Colonic mucosa (tissue), 4 donors: Measurements from ENCODE around the gene TAC3. TPM values are rescaled to one million over a fixed set of nuclear protein-coding genes. Genes with fewer than 3 reads are reported as not detected.

Source experiments
- DNase-seq: peaks from one replicate; pipeline ENCODE4 v3.0.0-alpha.2; 2020
- H3K27ac ChIP-seq: fragments of 200-600 bp; one replicate; pipeline ENCODE4 v1.8.0; 2021
- H3K27me3 ChIP-seq: fragments of 200-600 bp; one replicate; pipeline ENCODE4 v1.8.0; 2021
- H3K36me3 ChIP-seq: fragments of 200-600 bp; one replicate; pipeline ENCODE4 v1.8.0; 2021
- H3K4me1 ChIP-seq: fragments of 200-600 bp; one replicate; pipeline ENCODE4 v1.8.0; 2021; ENCODE audit warnings: mild to moderate bottlenecking
- H3K4me3 ChIP-seq: fragments of 200-600 bp; one replicate; pipeline ENCODE4 v1.8.0; 2021
- H3K9ac ChIP-seq, 2 donors: one replicate each; pipeline ENCODE4 v1.7.0; 2013; ENCODE audit warnings: control low read depth in 2 of 2, low read depth in 2 of 2, low read length in 2 of 2
- H3K9me3 ChIP-seq: fragments of 200-600 bp; one replicate; pipeline ENCODE4 v1.8.0; 2021
- intact Hi-C: fragments of 100-400 bp; cut with DNase I; formaldehyde crosslinking; loops from one replicate; pipeline ENCODE4 v1.14.1; 2022
- total RNA-seq, 2 donors: library from RNA; stranded (reverse); fragmentation: NEBNext Ultra II Directional in 1 of 2; extraction: Animal tissue kit (Norgen Biotek cat#: 25700) in 1 of 2; gene quantifications; one replicate each; pipeline ENCODE4 v1.2.1, GENCODE V29; 2021
- TF ChIP-seq, protein P1 (sequence below): fragments of 200-600 bp; IDR thresholded peaks from one replicate; pipeline ENCODE4 v1.8.0; 2022; ENCODE audit warnings: antibody characterized with exemption, mild to moderate bottlenecking
- donor health status: healthy.
- donor health status: DM: no; HTN: no; CAD: no.
- donor health status: DM: no; HTN: no; CAD: no.

TAC3 gene
- total RNA-seq, 2 donors from 2014 or later: 1.9 TPM

DNA sequence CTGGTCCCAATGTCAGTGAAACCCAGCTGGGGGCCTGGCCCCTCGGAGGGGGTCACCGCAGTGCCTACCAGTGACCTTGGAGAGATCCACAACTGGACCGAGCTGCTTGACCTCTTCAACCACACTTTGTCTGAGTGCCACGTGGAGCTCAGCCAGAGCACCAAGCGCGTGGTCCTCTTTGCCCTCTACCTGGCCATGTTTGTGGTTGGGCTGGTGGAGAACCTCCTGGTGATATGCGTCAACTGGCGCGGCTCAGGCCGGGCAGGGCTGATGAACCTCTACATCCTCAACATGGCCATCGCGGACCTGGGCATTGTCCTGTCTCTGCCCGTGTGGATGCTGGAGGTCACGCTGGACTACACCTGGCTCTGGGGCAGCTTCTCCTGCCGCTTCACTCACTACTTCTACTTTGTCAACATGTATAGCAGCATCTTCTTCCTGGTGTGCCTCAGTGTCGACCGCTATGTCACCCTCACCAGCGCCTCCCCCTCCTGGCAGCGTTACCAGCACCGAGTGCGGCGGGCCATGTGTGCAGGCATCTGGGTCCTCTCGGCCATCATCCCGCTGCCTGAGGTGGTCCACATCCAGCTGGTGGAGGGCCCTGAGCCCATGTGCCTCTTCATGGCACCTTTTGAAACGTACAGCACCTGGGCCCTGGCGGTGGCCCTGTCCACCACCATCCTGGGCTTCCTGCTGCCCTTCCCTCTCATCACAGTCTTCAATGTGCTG lies 21.0 kb downstream of the TAC3 start:
- Histone ChIP-seq H3K27ac (no peak overlapping the region), H3K9ac (no peak overlapping the region), H3K4me3 (no peak overlapping the region), H3K36me3 (no peaks in the 10 kb centered on the region), H3K9me3 (no peaks in the 10 kb centered on the region), H3K4me1 (no peaks in the 10 kb centered on the region), H3K27me3 (no peaks in the 10 kb centered on the region)
- DNase-seq: peak; percentile 15
- intact Hi-C loops: no loop called here
- TF ChIP-seq, protein P1, sequence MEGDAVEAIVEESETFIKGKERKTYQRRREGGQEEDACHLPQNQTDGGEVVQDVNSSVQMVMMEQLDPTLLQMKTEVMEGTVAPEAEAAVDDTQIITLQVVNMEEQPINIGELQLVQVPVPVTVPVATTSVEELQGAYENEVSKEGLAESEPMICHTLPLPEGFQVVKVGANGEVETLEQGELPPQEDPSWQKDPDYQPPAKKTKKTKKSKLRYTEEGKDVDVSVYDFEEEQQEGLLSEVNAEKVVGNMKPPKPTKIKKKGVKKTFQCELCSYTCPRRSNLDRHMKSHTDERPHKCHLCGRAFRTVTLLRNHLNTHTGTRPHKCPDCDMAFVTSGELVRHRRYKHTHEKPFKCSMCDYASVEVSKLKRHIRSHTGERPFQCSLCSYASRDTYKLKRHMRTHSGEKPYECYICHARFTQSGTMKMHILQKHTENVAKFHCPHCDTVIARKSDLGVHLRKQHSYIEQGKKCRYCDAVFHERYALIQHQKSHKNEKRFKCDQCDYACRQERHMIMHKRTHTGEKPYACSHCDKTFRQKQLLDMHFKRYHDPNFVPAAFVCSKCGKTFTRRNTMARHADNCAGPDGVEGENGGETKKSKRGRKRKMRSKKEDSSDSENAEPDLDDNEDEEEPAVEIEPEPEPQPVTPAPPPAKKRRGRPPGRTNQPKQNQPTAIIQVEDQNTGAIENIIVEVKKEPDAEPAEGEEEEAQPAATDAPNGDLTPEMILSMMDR: no peak

DNA sequence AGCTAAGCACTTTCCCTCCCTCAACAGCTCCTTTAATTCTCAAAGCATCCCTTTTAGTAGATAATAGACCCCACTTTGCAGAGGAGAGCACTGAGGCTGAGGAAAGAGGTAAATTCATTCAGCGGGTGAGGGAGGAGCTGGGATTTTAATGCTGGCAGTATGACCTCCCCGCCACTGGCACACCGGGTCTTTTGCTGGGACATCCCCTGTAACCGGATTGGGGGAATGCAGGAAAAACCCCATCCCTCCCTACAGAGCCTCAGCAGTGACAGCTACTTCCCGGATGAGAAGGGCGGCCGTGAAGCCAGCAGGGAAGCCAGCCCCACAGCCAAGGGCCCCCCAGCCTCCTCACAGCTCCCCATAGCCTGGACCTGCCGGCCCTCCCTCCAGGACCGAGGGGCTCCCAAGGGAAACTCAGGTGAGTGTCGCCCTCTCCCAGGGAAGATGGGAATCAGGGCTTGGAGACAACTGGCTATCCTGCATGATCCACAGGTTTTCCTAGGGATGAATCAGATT lies 22.0 kb downstream of the TAC3 start:
- H3K4me3 ChIP-seq: no peak overlapping the region
- H3K36me3 ChIP-seq: no peaks in the 10 kb centered on the region
- no peak overlapping the region for H3K27ac ChIP-seq
- TF ChIP-seq, protein P1: no peak
- H3K27me3 ChIP-seq: no peaks in the 10 kb centered on the region
- H3K9ac ChIP-seq: no peak overlapping the region
- H3K9me3 ChIP-seq: no peaks in the 10 kb centered on the region
- no peaks in the 10 kb centered on the region for H3K4me1 ChIP-seq
- intact Hi-C loops: no loop called here
- DNase-seq: peak; percentile 12

DNA sequence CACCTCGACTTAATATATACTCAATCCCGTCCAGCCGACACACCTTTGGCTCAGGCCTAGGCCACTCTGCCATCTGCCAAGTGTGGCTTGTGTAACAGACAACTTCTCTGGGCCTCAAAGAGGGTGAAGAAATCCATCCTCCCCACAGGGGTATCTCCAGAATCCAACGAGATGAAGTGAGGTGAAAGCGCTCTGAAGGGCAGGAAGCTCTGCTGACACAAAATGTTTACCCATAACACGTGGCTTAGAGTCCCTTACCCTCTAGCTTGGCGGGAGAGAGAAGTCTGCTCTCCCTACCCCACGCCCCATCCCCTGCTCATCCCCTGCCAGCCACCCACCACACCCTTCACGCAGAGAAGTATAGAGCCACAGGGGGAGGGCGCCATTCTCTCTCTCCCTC lies 23.0 kb downstream of the TAC3 start:
- Histone ChIP-seq H3K27me3 (no peaks in the 10 kb centered on the region), H3K9ac (no peak overlapping the region), H3K9me3 (no peaks in the 10 kb centered on the region), H3K4me3 (no peak overlapping the region), H3K27ac (no peak overlapping the region), H3K36me3 (no peaks in the 10 kb centered on the region), H3K4me1 (no peaks in the 10 kb centered on the region)
- DNase-seq: peak; percentile 11
- intact Hi-C loops: no loop called here
- TF ChIP-seq, protein P1: no peak

DNA sequence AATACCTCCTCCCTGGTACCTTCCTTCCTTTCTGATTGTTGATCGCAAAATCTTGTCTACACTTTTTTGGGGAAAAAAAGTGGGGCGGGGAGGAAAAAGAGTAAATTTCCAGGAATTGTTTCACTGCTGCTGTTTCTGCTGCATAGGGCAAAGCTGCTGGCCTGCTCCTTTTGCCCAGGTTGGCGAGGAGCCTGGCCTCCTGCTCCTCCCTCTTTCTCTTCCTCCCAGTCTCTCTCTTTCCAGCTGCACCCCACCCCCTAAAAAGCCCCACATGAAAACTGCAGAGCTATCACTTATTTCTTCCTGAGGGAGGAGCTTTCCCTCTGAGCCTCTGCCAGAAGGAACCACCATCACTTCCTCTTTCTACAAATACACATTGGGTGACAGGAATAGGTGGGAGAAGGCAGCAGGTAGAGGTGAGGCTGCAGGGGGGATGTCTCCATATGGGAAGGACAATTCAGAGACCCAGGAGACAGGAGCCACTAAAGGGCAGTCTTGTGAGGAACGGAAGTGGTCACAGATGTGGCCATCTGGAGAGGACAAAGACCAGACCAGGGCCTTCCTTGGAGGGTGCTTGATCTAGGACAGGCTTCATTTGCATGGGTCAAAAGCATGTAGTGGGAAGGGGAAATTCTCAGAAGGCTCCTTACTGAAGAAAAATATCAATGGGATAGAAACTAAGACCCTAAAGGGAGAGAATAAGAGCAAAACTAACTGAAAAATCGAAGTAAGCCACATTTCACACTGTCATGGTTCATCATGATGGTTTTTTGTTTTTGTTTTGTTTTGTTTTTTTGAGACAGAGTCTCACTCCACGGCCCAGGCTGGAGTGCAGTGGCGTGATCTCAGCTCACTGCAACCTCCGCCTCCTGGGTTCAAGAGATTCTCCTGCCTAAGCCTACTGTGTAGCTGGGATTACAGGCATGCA lies 24.7 kb downstream of the TAC3 start:
- TF ChIP-seq, protein P1: no peak
- Histone ChIP-seq H3K9me3 (no peaks in the 10 kb centered on the region), H3K36me3 (no peaks in the 10 kb centered on the region), H3K27me3 (no peaks in the 10 kb centered on the region), H3K4me1 (no peaks in the 10 kb centered on the region), H3K27ac (peak overlapping the region; percentile 33), H3K9ac (no peak overlapping the region), H3K4me3 (no peak overlapping the region)
- peak; percentile 50 for DNase-seq
- intact Hi-C loops: no loop called here

DNA sequence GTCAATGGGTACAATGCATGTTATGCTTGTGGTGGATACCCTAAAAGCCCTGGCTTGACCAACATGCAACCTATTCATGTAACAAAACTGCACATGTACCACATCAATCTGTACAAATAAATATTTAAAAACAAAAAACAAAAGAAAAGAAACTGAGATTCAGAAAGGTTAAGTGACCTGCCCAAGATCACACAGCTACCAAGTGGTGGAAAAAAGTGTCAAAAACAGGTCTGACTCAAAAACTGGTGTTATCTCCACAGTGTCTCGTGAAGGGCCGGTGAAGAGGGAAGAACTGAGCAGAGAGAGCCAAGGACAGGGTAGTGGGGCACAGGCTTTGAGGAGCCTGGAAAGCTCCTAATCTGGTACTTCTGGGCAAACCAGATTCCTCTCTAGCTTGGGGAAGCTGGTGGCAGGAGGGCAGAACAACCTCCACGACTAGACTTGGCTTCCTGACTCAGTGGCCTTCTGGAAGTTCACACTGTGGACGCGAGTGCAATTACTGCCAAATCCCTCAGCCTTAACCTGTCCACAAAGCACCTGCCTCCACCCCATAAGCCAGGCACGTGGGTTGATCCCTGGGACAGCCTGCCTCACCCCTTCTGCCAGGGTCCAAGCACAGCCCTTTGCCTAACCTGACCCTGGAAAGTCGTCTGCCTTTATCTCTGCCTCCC lies 25.5 kb downstream of the TAC3 start:
- Histone ChIP-seq H3K4me3 (no peak overlapping the region), H3K27me3 (no peaks in the 10 kb centered on the region), H3K4me1 (no peaks in the 10 kb centered on the region), H3K36me3 (no peaks in the 10 kb centered on the region), H3K9ac (no peak overlapping the region), H3K9me3 (no peaks in the 10 kb centered on the region), H3K27ac (peak overlapping the region; percentile 33)
- intact Hi-C loops: no loop called here
- TF ChIP-seq, protein P1: no peak
- peak; percentile 22 for DNase-seq
